HG03135 (cell line): ENCODE measurements around the gene PON3.

Source experiments
- ATAC-seq: cut with Tn5 transposase; IDR thresholded peaks from one replicate; pipeline ENCODE4 v1.9.1; 2021; ENCODE audit warnings: mild to moderate bottlenecking, moderate library complexity; ENCODE audit not compliant: unreplicated experiment

Gene PON3

GRCh38 chr7:95396136-95397032 is at the start of gene PON3:
PON3 (minus strand) TSS chr7:95396375; CDS start chr7:95396350, 25 bp downstream.
- no peak for ATAC-seq

GRCh38 chr7:95444796-95445195 is 48.6 kb upstream of the PON3 start:
- no peak for ATAC-seq

DNA sequence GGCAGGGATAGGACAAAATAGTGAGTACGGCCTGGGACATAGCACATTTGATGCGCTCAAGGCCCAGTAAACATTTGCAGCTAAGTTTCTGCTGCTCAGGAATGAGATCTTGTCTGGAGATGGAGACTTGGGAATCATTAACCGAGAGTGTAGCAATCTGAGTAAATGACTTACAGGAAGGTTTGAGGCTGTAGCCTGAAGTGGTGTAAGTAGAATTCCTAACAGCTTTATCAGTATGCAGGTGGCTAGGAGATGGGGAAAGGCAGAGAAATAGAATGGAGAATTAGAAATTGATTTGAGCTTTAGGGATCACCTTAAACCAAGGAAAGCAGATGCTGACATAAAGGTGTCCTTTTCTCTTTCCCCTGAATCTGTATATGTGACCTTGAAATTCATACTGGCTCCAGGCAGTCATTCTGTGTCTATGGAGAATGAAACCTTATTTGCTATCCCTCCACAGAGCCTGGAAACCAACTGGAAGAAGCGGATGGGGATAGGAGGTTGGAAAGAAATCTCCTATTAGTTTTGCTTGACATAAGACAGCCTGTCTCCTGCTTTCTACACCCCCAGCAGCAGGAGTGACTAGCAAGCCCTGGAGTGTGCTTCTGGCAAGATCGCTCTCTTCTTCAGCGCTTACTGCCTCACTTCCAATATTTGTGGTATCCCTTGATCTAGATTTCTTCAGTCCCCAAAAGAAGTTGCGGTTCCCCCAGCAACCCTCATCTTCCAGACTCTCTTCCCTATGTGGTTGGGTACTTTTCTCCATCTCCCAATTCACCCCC is 45.1 kb upstream of the PON3 start:
- ATAC-seq, result no peak

DNA sequence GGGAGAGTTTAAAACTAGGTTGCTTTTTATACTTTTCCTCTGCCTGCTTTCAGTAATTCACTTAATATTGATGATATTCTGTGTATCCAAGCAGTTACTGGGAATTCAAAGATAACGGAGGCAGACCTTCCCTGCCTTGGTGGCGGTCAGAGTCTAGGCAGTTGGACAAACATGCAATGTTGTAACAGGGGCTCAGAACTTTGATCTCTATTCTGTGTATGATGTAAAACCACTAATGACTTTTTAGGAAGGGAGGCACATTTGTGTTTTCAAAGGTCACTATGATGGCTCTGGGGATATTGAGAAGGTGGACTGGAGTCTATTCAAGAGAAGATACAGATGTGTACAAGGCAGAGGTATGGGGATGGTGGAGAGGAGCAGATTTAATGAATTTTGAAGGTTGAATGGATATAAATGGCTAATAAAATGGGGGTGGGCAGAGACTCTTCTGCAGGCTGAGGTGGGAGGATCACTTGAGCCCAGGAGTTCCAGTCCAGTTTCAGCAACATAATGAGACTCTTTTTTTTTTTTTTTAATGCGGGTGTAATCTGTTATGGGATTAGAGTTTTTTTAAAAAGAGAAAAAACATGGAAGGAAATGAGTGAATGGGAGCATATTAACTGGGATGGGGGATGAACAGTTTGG is 44.3 kb upstream of the PON3 start:
- no peak for ATAC-seq

DNA sequence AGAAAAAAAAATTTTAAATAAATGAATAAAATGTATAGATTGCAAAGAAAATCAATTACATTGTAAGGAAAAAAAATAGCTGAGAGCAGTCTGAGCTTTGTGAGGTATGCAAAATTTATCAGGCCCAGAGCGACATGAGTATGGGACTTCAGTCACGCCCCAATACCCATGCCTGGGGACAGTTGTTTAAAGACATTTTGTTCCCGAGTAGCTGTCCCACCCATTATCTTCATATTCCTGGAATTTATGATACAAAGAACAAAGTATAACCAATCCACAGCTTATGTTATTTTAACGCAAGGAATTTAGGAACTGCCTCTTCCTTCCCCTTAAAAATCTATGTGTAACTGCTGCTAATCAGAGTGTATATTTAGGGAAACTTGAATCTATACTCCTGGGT is 40.2 kb upstream of the PON3 start:
- ATAC-seq, result no peak

DNA sequence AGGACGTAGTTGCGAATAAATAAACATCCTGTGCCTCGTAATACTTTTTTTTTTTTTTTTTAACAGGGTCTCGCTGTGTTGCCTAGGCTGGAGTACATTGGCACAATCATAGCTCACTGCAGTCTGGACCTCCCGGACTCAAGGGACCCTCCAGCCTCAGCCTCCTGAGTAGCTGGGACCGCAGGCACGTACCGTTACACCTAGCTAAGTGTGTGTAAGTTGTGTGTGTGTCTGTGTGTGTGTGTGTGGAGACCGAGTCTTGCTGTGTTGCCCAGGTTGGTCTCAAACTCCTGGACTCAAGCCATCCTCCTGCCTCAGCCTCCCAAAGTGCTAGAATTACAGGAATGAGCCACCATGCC is 39.2 kb upstream of the PON3 start:
- no peak for ATAC-seq

DNA sequence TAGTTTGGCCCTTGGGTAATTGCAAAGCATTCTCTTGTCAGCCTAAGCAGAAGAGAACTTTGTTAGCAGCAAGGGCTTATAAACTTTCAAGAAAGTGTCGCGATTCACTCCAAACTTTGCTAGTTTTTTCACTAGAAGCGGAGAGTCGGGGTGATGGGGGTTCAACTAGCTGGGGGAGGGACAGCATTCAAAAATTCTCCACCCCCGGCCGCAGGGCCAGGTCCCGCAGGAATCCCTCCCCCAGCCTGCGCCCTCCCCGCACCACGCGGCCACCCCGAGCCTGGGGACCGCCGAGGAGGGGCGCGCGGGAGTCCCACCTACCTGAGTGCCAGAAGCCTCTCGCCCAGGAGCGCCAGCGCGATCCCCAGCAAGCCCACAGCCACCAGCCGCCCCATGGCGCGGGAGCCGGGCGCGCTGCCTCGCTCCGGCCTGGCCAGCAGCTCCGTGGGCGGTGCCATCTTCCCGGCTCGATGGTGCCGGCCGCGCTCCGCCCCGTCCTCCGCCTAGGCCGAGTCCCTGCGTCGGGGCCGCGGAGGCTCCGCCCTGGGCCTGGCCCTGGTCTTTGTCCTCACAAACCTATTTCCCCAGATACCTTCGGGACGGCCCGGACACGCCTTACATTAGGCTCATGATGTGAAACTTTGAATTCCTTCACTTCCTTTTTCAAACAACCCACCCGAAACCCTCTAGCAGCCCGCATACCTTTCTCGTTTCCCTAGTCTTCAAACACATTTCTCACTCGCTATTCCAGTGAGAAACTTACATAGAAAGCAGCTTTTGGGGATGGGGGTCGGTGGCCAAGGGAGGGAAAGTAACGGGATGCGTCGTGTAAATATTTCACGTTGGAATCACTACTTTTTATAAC is 38.6 kb upstream of the PON3 start, which contains the start of gene PON2:
Gene PON2, minus strand, starts transcription at position 472 of the 865 bp plus-strand sequence. Its CDS starts 77 bp downstream, at position 395.
- ATAC-seq, result peak; percentile 96

DNA sequence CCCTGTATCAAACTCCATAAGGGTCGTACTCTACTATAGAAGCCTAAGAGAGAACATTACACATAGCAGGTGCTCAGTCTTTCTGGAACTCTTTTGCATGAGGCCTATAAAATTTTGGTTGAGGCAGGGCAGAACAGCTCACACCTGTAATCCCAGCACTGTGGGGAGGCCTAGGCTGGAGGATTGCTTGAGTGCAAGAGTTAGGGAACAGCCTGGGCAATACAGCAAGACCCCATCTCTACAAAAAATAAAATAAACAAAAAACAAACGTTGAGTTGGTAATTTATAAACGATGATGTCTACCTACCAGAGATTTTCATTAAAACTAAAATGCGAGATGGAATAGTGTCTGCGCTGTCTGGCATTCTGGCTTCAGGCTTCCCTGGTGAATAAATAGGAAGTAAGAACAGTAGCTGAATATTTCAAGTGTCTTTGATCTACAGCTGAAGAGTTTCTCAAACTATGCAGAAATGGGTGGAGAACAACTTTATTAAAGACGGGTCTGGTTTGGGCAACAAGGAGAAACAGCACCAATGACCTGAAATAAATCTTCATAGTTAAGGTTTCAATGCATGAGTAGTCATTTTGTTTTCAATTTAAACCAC is 37.9 kb upstream of the PON3 start:
- no peak for ATAC-seq

DNA sequence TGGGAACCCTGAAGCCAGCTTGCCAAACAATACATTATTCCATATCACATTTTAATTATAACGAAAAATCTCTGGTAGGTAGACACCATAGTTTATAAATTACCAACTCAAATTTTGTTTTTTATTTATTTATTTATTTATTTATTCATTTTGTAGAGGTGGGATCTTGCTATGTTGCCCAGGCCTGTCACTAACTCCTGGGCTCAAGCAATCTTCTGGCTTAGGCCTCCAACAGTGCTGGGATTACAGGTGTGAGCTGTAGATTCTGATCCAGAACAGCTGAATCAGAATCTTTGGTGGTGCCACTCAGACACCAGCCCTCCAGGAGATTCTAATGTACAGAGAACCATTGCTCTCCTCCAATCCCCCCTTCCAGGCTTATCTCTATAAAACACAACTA is 37.0 kb upstream of the PON3 start:
- ATAC-seq, result no peak

- ATAC-seq, result no peak
Measured at GRCh38 chr7:95432606-95433005, 36.4 kb upstream of the PON3 start.

- no peak for ATAC-seq
Measured at GRCh38 chr7:95430864-95431263, 34.7 kb upstream of the PON3 start.

DNA sequence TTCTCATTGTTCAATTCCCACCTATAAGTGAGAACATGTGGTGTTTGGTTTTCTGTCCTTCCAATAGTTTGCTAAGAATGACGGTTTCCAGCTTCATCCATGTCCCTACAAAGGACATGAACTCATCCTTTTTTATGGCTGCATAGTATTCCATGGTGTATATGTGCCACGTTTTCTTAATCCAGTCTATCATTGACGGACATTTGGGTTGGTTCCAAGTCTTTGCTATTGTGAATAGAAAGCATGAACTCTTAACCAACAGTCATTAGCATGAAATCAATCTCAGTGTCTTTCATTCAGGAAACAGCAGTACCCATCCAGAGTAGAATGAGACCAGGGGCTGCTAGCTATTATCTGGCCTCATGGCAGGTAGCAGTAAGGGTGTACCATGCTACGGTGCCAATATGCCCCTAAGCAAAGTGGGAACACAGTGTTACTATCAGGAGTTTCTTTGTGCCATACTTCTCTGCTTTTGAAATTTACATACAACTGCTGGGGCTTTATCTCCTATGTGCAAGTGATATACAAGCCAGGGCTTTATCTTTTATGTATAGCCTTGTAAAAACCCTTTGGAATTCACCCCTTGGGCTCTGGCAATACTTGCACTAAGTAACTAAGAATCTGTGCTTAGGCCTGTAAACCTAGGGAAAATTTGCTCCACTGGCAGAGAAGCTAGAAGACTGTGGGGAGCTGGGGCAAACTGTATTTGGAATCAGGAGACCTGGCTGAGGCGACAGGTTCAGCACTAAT is 33.2 kb upstream of the PON3 start:
- ATAC-seq, result no peak

- no peak for ATAC-seq
Measured at GRCh38 chr7:95427914-95428516, 31.8 kb upstream of the PON3 start.

DNA sequence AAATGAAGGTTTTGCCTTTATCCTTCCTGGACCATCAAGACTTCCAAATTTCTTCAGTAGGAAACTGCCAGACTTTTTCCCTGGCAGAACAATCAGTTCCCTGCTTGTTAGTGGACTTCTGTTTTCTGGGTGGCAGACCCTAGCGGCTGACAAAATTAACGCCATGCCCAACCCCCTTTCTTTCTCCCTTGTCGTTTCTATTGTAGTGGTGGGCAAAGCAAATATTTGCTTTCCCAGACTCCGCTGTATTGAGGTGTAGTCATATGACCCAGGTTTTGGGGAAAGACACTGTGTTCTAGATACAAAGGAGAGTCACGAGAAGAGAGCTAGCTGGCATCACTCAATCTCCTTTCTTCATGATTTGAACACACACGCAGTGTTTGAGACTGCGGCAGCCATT is 31.0 kb upstream of the PON3 start:
- no peak for ATAC-seq

DNA sequence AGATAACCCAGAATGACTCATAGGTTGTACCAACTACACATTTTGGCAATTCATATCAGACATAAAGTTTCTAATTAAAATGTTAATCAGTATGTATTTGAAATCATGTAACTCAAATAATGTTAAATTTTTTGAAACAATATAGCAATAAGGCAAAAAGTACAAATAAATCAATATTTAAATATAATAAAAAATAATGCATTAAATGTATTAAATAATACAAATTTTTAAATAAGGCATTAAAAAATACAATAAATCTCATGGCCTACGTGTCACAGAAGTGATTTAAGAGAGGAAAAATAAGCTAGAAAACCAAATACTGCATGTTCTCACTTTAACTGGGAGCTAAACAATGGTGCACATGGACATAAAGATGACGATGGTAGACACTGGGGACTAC is 29.5 kb upstream of the PON3 start:
- ATAC-seq, result no peak

- ATAC-seq, result no peak
Measured at GRCh38 chr7:95424716-95425115, 28.5 kb upstream of the PON3 start.

- ATAC-seq, result no peak
Measured at GRCh38 chr7:95421847-95422444, 25.8 kb upstream of the PON3 start.

- no peak for ATAC-seq
Measured at GRCh38 chr7:95421000-95421846, 25.0 kb upstream of the PON3 start.
